ENCODE measurements around the gene POU6F2. TPM values are rescaled to one million over a fixed set of nuclear protein-coding genes. Genes with fewer than 3 reads are reported as not detected.

Gene POU6F2
- total RNA-seq, 1 donor from 2014 or later = 0.44 TPM

GRCh38 chr7:39069031-39069430 lies 91.3 kb downstream of the POU6F2 start:
- Histone ChIP-seq H3K27me3 (ENCODE audit: low read depth) (peaks cover 6% of the 10 kb centered on the region), H3K4me1 (no peaks in the 10 kb centered on the region), H3K9me3 (replicated peaks) (no peaks in the 10 kb centered on the region), H3K4me3 (no peak overlapping the region), H3K27ac (replicated peaks) (no peak overlapping the region), H3K36me3 (no peaks in the 10 kb centered on the region)
- intact Hi-C loops (cut with micrococcal nuclease) = no loop called here
- TF ChIP-seq, protein P1, sequence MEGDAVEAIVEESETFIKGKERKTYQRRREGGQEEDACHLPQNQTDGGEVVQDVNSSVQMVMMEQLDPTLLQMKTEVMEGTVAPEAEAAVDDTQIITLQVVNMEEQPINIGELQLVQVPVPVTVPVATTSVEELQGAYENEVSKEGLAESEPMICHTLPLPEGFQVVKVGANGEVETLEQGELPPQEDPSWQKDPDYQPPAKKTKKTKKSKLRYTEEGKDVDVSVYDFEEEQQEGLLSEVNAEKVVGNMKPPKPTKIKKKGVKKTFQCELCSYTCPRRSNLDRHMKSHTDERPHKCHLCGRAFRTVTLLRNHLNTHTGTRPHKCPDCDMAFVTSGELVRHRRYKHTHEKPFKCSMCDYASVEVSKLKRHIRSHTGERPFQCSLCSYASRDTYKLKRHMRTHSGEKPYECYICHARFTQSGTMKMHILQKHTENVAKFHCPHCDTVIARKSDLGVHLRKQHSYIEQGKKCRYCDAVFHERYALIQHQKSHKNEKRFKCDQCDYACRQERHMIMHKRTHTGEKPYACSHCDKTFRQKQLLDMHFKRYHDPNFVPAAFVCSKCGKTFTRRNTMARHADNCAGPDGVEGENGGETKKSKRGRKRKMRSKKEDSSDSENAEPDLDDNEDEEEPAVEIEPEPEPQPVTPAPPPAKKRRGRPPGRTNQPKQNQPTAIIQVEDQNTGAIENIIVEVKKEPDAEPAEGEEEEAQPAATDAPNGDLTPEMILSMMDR (IDR thresholded peaks at IDR 0.05; ENCODE audit: borderline replicate concordance) = no peak
- no peak for DNase-seq

DNA sequence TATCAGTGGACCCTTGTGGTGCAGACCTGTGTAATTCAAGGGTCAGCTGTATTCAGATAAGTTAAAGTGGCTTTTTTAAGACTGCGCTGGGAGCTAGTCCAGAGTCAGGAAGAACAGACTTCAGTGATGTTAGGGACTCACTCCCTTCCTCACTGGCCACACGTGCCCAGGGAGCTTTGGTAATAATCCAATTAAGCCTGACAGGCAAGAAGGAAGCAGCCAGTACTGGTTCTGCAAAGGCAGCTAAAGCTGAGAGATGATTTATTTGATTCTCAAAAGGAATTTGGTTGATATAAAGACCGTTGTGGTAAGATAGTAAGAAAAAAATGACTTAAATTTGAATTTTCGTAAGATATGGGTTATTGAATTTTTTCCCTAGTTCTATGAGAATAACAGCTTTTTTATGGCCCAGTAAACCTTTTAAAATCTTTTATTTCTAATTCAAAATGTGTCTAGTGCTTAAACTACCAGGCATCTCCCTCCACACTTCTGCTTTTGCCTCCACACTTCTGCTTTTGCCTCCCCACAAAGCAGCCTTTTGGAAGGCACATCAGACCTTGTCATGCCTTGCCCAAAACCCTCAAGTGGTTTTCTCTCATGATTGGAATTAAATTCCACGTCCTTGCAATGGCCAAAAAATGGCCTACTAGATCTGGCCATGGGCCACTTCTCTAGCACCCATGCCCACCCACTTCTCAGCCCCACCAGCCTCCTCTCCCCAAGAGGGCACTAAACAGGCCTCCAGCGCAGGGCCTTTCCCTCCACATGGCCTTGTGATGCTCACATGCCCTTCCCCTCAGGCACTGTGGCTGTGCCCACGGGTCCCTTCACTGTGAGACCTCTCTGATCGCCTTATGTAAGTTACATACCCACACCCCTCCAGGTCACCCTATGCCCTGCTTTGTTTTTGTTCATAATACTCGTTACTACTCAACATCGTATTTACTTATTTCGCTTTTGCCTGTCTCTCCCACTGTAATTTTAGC lies 92.5 kb downstream of the POU6F2 start:
- Histone ChIP-seq H3K4me1 (no peaks in the 10 kb centered on the region), H3K36me3 (no peaks in the 10 kb centered on the region), H3K9me3 (replicated peaks) (no peaks in the 10 kb centered on the region), H3K27me3 (ENCODE audit: low read depth) (peaks cover 8% of the 10 kb centered on the region), H3K27ac (replicated peaks) (no peak overlapping the region), H3K4me3 (no peak overlapping the region)
- DNase-seq = no peak
- intact Hi-C loops (cut with micrococcal nuclease) = no loop called here
- TF ChIP-seq, protein P1 (IDR thresholded peaks at IDR 0.05; ENCODE audit: borderline replicate concordance) = no peak

- H3K4me1 ChIP-seq = no peaks in the 10 kb centered on the region
- intact Hi-C loops (cut with micrococcal nuclease) = no loop called here
- no peak overlapping the region for H3K27ac ChIP-seq (replicated peaks)
- no peak for DNase-seq
- TF ChIP-seq, protein P1 (IDR thresholded peaks at IDR 0.05; ENCODE audit: borderline replicate concordance) = no peak
- H3K27me3 ChIP-seq (ENCODE audit: low read depth) = peaks cover 8% of the 10 kb centered on the region
- no peaks in the 10 kb centered on the region for H3K9me3 ChIP-seq (replicated peaks)
- H3K4me3 ChIP-seq = no peak overlapping the region
- H3K36me3 ChIP-seq = no peaks in the 10 kb centered on the region
Observed at GRCh38 chr7:39071116-39071515, 93.4 kb downstream of the POU6F2 start.

DNA sequence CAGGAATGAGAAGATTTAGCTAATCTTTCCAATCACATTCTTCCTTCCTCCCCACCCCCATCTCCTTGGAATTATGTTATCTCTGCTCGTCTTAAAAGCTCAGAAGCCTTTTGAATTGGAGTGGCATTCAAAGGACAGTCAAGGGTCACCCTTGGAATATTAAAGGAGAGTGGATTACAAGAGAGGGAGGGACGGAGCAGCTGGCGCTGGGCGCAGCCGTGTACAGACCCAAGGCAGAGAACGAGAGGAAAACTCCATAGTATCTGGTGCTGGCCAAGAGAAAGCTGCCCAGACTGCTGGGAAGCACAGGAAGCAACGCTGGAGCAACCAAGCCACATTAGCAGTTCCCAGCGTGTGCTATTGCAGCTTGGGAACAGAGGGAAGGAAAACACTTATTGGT lies 95.7 kb downstream of the POU6F2 start:
- H3K9me3 ChIP-seq (replicated peaks) = no peaks in the 10 kb centered on the region
- TF ChIP-seq, protein P1 (IDR thresholded peaks at IDR 0.05; ENCODE audit: borderline replicate concordance) = no peak
- H3K36me3 ChIP-seq = no peaks in the 10 kb centered on the region
- no peak overlapping the region for H3K27ac ChIP-seq (replicated peaks)
- H3K4me1 ChIP-seq = no peaks in the 10 kb centered on the region
- H3K4me3 ChIP-seq = no peak overlapping the region
- intact Hi-C loops (cut with micrococcal nuclease) = no loop called here
- peaks cover 16% of the 10 kb centered on the region for H3K27me3 ChIP-seq (ENCODE audit: low read depth)
- no peak for DNase-seq

- no peaks in the 10 kb centered on the region for H3K4me1 ChIP-seq
- DNase-seq = no peak
- H3K4me3 ChIP-seq = no peak overlapping the region
- H3K9me3 ChIP-seq (replicated peaks) = no peaks in the 10 kb centered on the region
- TF ChIP-seq, protein P1 (IDR thresholded peaks at IDR 0.05; ENCODE audit: borderline replicate concordance) = peak; percentile 10
- no peaks in the 10 kb centered on the region for H3K36me3 ChIP-seq
- intact Hi-C loops (cut with micrococcal nuclease) = no loop called here
- H3K27ac ChIP-seq (replicated peaks) = no peak overlapping the region
- H3K27me3 ChIP-seq (ENCODE audit: low read depth) = peaks cover 25% of the 10 kb centered on the region
Observed at GRCh38 chr7:39075210-39075609, 97.5 kb downstream of the POU6F2 start.
